K562 (cell line): Measurements from ENCODE around the gene AIFM3. TPM values are rescaled to one million over a fixed set of nuclear protein-coding genes. Genes with fewer than 3 reads are reported as not detected.

Source experiments
- CAMTA2 ChIP-seq: fragments of 250-450 bp; sonication (Bioruptor Pico); conservative IDR thresholded peaks from 2 replicates; pipeline ENCODE4 v1.5.1; 2022
- ILK ChIP-seq: fragments of 450-650 bp; IDR thresholded peaks from 2 replicates; pipeline ENCODE4 v1.6.1; 2016; ENCODE audit warnings: missing genetic modification characterization, low read depth, mild to moderate bottlenecking, missing compliant biosample characterization, moderate library complexity, borderline replicate concordance
- MEF2D ChIP-seq: conservative IDR thresholded peaks from 2 replicates; pipeline ENCODE4 v1.6.1; 2016; ENCODE audit warnings: low read depth, missing genetic modification characterization, missing compliant biosample characterization
- NFE2L1 ChIP-seq: fragments of 450-650 bp; IDR thresholded peaks from 2 replicates; pipeline ENCODE4 v1.6.1; 2016; ENCODE audit warnings: missing genetic modification characterization, low read depth, mild to moderate bottlenecking, missing compliant biosample characterization, moderate library complexity, borderline replicate concordance
- SMC3 ChIP-seq: conservative IDR thresholded peaks from 2 replicates; pipeline ENCODE4 v1.6.1; 2011; ENCODE audit warnings: low read depth, low read length, improper control_type of control experiment; ENCODE audit not compliant: insufficient read depth
- ZKSCAN3 ChIP-seq: fragments of 250-450 bp; sonication (Bioruptor Pico); IDR thresholded peaks from 2 replicates; pipeline ENCODE4 v1.4.0; 2020
- polyA plus RNA-seq, 8 experiments: library from polyadenylated mRNA; depleted of rRNA in 4 of 8; stranded (reverse) in 5 of 8; unstranded in 3 of 8; fragments of >200 nt; fragmentation: Nextera tagmentation in 2 of 8; fragmentation: Illumina TruSeq in 1 of 8; extraction: Ambion mirVana in 2 of 8; extraction: Trizol in 1 of 8; gene quantifications; 2 replicates each; pipeline versions ENCODE4 v1.2.1 to v1.2.3, GENCODE V29; 2011 to 2014; ENCODE audit warnings: inconsistent platforms in 1 of 8, missing spikeins in 1 of 8
- total RNA-seq, 7 experiments: library from RNA; depleted of rRNA in 6 of 7; stranded (reverse); fragments of >200 nt in 6 of 7; fragmentation: Illumina TruSeq in 2 of 7; extraction: Trizol in 2 of 7; gene quantifications; 2 replicates each; pipeline versions ENCODE4 v1.2.1 to v1.2.3, GENCODE V29; 2011 to 2021; ENCODE audit warnings: low replicate concordance in 1 of 7
- TF ChIP-seq, protein P1 (sequence below): fragments of 250-450 bp; sonication (Bioruptor Pico); IDR thresholded peaks from 2 replicates; pipeline ENCODE4 v1.5.0; 2022; ENCODE audit warnings: mild to moderate bottlenecking
- TF ChIP-seq, protein P2 (sequence below): fragments of 450-650 bp; IDR thresholded peaks from 2 replicates; pipeline ENCODE4 v1.6.1; 2016; ENCODE audit warnings: borderline replicate concordance
- TF ChIP-seq, protein P3 (sequence below): fragments of 150-350 bp; conservative IDR thresholded peaks from 2 replicates; pipeline ENCODE4 v1.6.1; 2014; ENCODE audit warnings: low read length
- TF ChIP-seq, protein P4 (sequence below): sonication (generic); formaldehyde crosslinking; IDR thresholded peaks from 2 replicates; pipeline ENCODE4 v1.8.1; 2023; ENCODE audit warnings: mild to moderate bottlenecking, missing genetic modification reagents

Gene AIFM3
- total and polyA plus RNA-seq, 9 of the 15 experiments (the other 6 are each of a cell fraction or from before 2014, with no cell fraction given): 0.03 to 0.20 (median 0.07) TPM; not detected in 1

DNA sequence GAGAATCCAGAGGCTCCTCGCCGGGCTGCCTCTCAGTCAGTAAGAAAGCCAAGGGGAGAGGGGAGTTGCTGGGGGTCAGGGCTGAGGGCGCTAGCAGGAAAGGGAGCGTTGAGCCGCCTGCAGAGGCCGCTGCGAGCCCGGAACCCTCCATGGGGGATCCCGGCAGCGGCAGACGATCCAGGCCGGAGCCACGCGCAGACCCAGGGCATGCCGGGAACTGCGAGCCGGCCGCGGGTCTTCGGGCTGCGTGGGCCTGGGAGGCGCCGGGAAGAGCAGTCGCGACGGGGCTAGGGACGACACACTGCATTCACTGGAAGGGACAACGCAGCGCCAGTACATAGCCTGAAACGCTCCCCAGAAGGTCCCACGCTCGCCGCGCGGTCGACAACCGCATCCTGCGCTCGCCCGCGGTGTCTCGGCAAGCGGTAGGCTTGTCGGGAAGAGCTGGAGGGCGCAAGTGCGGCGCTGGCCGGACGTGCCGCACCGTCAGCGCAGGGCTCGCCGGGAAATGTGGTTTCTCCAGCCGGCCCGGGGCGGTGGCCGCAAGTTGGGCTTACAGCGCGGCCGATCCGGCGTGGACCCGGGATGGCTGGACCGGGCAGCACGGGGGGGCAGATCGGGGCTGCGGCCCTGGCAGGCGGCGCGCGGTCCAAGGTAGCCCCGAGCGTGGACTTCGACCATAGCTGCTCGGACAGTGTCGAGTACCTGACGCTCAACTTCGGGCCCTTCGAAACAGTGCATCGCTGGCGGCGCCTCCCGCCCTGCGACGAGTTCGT lies 14.9 kb downstream of the AIFM3 start, which contains the start of gene LZTR1 (continued):
- peak; percentile 83 for TF ChIP-seq MEF2D (tag)
- TF ChIP-seq CAMTA2 (CRISPR knock-in tag): peak; percentile 98
- TF ChIP-seq, protein P1, sequence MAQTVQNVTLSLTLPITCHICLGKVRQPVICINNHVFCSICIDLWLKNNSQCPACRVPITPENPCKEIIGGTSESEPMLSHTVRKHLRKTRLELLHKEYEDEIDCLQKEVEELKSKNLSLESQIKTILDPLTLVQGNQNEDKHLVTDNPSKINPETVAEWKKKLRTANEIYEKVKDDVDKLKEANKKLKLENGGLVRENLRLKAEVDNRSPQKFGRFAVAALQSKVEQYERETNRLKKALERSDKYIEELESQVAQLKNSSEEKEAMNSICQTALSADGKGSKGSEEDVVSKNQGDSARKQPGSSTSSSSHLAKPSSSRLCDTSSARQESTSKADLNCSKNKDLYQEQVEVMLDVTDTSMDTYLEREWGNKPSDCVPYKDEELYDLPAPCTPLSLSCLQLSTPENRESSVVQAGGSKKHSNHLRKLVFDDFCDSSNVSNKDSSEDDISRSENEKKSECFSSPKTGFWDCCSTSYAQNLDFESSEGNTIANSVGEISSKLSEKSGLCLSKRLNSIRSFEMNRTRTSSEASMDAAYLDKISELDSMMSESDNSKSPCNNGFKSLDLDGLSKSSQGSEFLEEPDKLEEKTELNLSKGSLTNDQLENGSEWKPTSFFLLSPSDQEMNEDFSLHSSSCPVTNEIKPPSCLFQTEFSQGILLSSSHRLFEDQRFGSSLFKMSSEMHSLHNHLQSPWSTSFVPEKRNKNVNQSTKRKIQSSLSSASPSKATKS: peak; percentile 88
- TF ChIP-seq, protein P2, sequence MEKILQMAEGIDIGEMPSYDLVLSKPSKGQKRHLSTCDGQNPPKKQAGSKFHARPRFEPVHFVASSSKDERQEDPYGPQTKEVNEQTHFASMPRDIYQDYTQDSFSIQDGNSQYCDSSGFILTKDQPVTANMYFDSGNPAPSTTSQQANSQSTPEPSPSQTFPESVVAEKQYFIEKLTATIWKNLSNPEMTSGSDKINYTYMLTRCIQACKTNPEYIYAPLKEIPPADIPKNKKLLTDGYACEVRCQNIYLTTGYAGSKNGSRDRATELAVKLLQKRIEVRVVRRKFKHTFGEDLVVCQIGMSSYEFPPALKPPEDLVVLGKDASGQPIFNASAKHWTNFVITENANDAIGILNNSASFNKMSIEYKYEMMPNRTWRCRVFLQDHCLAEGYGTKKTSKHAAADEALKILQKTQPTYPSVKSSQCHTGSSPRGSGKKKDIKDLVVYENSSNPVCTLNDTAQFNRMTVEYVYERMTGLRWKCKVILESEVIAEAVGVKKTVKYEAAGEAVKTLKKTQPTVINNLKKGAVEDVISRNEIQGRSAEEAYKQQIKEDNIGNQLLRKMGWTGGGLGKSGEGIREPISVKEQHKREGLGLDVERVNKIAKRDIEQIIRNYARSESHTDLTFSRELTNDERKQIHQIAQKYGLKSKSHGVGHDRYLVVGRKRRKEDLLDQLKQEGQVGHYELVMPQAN: no peak
- TF ChIP-seq SMC3: peak; percentile 70; the same call in 1 of the 2 replicates
- TF ChIP-seq, protein P3, sequence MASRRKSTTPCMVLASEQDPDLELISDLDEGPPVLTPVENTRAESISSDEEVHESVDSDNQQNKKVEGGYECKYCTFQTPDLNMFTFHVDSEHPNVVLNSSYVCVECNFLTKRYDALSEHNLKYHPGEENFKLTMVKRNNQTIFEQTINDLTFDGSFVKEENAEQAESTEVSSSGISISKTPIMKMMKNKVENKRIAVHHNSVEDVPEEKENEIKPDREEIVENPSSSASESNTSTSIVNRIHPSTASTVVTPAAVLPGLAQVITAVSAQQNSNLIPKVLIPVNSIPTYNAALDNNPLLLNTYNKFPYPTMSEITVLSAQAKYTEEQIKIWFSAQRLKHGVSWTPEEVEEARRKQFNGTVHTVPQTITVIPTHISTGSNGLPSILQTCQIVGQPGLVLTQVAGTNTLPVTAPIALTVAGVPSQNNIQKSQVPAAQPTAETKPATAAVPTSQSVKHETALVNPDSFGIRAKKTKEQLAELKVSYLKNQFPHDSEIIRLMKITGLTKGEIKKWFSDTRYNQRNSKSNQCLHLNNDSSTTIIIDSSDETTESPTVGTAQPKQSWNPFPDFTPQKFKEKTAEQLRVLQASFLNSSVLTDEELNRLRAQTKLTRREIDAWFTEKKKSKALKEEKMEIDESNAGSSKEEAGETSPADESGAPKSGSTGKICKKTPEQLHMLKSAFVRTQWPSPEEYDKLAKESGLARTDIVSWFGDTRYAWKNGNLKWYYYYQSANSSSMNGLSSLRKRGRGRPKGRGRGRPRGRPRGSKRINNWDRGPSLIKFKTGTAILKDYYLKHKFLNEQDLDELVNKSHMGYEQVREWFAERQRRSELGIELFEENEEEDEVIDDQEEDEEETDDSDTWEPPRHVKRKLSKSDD: peak; percentile 89; the same call in 1 of the 2 replicates
- TF ChIP-seq, protein P4, sequence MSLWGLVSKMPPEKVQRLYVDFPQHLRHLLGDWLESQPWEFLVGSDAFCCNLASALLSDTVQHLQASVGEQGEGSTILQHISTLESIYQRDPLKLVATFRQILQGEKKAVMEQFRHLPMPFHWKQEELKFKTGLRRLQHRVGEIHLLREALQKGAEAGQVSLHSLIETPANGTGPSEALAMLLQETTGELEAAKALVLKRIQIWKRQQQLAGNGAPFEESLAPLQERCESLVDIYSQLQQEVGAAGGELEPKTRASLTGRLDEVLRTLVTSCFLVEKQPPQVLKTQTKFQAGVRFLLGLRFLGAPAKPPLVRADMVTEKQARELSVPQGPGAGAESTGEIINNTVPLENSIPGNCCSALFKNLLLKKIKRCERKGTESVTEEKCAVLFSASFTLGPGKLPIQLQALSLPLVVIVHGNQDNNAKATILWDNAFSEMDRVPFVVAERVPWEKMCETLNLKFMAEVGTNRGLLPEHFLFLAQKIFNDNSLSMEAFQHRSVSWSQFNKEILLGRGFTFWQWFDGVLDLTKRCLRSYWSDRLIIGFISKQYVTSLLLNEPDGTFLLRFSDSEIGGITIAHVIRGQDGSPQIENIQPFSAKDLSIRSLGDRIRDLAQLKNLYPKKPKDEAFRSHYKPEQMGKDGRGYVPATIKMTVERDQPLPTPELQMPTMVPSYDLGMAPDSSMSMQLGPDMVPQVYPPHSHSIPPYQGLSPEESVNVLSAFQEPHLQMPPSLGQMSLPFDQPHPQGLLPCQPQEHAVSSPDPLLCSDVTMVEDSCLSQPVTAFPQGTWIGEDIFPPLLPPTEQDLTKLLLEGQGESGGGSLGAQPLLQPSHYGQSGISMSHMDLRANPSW: peak; percentile 100
- TF ChIP-seq ZKSCAN3 (CRISPR knock-in tag): no peak
- TF ChIP-seq ILK (tag): no peak
- no peak for TF ChIP-seq NFE2L1 (tag)
